ENCODE results near the gene NAP1L1. TPM values are rescaled to one million over a fixed set of nuclear protein-coding genes. Genes with fewer than 3 reads are reported as not detected.
A peak's percentile ranks its signal among the peaks of the same experiment; 100 is the strongest.

The NAP1L1 gene
- total RNA-seq, 1 experiment from 2014 or later: 946 TPM

GRCh38 chr12:76042147-76042546, 42.3 kb downstream of the NAP1L1 start:
- H3K36me3 Mint-ChIP-seq: peaks cover 18% of the 10 kb centered on the region
- POLR2A ChIA-PET: no interaction called here
- ATAC-seq (no peak), DNase-seq (ENCODE audit: low spot score) (no peak)
- no peak overlapping the region for H3K4me3 Mint-ChIP-seq
- H3K9me3 Mint-ChIP-seq: no peaks in the 10 kb centered on the region
- H3K4me1 Mint-ChIP-seq: peaks cover 45% of the 10 kb centered on the region
- CTCF ChIA-PET: no interaction called here
- no peak for TF ChIP-seq ZNF281 (CRISPR knock-in tag; IDR thresholded peaks at IDR 0.05)
- TF ChIP-seq MAX (CRISPR knock-in tag; IDR thresholded peaks at IDR 0.05): no peak
- TF ChIP-seq FOXP1 (CRISPR knock-in tag; IDR thresholded peaks at IDR 0.05; ENCODE audit: borderline replicate concordance): no peak
- no peak for TF ChIP-seq ATF6 (CRISPR knock-in tag; IDR thresholded peaks at IDR 0.05)
- TF ChIP-seq FOXP4 (CRISPR knock-in tag; IDR thresholded peaks at IDR 0.05): no peak
- TF ChIP-seq RELA (CRISPR knock-in tag; IDR thresholded peaks at IDR 0.05; ENCODE audit: borderline replicate concordance): no peak
- TF ChIP-seq TEAD4 (CRISPR knock-in tag; IDR thresholded peaks at IDR 0.05): no peak
- TF ChIP-seq ZNF232 (CRISPR knock-in tag; IDR thresholded peaks at IDR 0.05): no peak
- TF ChIP-seq JAZF1 (CRISPR knock-in tag; IDR thresholded peaks at IDR 0.05): no peak
- no peak for TF ChIP-seq ATF2 (CRISPR knock-in tag; IDR thresholded peaks at IDR 0.05; ENCODE audit: borderline replicate concordance, low read depth)
- TF ChIP-seq AFF4 (CRISPR knock-in tag; IDR thresholded peaks at IDR 0.05; ENCODE audit: borderline replicate concordance): no peak
- TF ChIP-seq ZNF138 (CRISPR knock-in tag; conservative IDR thresholded peaks at IDR 0.05): no peak
- TF ChIP-seq TEAD1 (CRISPR knock-in tag; IDR thresholded peaks at IDR 0.05): no peak
- no peak for TF ChIP-seq SOX15 (CRISPR knock-in tag; IDR thresholded peaks at IDR 0.05)
- no peak for TF ChIP-seq FOXJ3 (CRISPR knock-in tag; IDR thresholded peaks at IDR 0.05; ENCODE audit: borderline replicate concordance)
- no peak for TF ChIP-seq NFE2L1 (CRISPR knock-in tag; IDR thresholded peaks at IDR 0.05)
- TF ChIP-seq USF2 (CRISPR knock-in tag; IDR thresholded peaks at IDR 0.05): no peak
- TF ChIP-seq E2F5 (CRISPR knock-in tag; IDR thresholded peaks at IDR 0.05): no peak
- no peaks in the 10 kb centered on the region for H3K27me3 Mint-ChIP-seq (ENCODE audit: low read depth)
- H3K27ac Mint-ChIP-seq: peak overlapping the region; percentile 13; the same call in 1 of the 2 replicates

Measured in WTC11 (cell line).